HG02588 (cell line): Measurements from ENCODE around the gene SLC35E2B.
A peak's percentile ranks its signal among the peaks of the same experiment; 100 is the strongest.

ENCODE experiments used
- ATAC-seq: cut with Tn5 transposase; IDR thresholded peaks from one replicate; pipeline ENCODE4 v1.9.1; 2021; ENCODE audit warnings: mild to moderate bottlenecking, moderate library complexity; ENCODE audit not compliant: unreplicated experiment

The SLC35E2B gene

DNA sequence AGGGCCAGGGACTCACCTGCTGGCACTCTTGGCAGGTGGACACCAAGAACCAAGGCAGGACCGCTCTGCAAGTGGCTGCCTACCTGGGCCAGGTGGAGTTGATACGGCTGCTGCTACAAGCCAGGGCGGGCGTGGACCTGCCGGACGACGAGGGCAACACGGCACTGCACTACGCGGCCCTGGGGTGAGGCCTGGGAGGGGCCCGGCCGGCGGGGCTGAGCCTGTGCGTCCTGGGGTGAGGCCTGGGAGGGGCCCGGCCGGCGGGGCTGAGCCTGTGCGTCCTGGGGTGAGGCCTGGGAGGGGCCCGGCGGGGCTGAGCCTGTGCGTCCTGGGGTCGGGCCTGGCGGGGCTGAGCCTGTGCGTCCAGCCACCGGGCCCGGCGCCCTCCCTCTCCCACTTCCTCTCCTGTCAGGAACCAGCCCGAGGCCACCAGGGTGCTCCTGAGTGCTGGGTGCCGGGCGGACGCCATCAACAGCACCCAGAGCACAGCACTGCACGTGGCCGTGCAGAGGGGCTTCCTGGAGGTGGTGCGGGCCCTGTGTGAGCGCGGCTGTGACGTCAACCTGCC is 65.2 kb downstream of the SLC35E2B start:
- ATAC-seq: no peak

DNA sequence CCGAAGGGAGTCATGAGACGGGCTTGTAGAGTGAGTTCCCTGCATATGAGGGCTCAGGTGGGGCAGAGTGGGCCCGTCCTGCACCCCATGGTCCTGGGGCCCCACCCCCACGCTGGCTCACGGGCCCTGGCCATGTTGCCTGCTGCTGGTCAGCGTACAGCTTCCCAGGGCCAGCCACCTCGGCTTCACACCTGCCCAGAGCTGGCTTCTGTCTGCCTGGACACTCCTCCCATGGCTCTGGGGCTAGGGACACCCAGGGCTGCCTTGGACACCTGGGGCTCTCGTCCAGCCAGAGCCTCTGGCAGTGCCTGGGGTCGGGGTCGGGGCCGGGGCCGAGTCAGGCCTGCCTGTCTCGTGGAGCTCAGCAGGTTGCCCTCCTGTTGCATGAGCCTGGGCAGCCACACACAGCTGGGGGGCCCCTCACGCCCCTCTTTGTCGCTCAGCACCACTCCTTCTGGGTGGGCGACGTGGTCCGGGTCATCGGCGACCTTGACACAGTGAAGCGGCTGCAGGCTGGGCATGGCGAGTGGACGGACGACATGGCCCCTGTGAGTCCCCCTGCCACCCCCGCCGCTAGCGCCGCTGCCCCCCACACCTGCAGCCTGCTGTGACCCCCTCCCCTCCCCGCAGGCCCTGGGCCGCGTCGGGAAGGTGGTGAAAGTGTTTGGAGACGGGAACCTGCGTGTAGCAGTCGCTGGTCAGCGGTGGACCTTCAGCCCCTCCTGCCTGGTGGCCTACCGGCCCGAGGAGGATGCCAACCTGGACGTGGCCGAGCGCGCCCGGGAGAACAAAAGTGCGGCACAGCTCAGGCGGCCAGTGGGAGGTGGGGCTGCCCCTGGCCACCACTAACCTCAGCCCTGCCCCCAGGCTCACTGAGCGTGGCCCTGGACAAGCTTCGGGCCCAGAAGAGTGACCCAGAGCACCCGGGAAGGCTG is 66.1 kb downstream of the SLC35E2B start:
- no peak for ATAC-seq

DNA sequence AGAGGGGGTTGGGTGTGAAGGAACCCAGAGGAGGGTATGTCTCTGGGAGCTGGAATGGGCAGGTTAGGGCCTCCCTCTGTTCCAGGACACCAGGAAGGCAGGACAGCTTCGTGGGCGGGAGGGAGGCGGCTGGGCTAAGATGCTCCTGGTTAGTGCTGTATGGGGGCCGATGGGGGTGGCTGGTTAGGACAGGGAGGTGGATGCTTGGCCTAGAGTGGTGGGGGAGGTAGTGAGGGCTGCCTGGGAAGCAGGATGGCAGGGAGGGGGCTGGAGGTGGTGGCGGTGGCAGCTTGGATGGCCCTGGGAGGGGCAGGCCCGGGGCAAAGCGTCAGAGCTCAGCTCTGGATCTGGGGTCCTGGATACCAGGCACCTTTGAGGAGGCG is 66.8 kb downstream of the SLC35E2B start:
- ATAC-seq: no peak

DNA sequence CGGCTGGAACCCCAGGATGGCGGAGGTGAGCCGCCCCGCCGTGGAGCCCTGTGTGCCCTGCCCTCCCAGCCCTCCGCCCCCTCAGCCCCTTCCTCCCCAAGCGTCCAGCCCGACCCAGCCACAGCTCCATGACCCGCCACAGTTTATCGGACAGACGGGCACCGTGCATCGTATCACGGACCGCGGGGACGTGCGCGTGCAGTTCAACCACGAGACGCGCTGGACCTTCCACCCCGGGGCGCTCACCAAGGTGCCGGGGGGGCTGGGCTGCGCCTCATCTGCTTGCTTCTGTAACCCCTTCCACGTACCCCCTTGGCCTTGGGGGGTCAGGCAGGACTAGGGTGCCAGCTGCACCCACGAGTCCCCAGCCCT is 67.2 kb downstream of the SLC35E2B start:
- no peak for ATAC-seq

DNA sequence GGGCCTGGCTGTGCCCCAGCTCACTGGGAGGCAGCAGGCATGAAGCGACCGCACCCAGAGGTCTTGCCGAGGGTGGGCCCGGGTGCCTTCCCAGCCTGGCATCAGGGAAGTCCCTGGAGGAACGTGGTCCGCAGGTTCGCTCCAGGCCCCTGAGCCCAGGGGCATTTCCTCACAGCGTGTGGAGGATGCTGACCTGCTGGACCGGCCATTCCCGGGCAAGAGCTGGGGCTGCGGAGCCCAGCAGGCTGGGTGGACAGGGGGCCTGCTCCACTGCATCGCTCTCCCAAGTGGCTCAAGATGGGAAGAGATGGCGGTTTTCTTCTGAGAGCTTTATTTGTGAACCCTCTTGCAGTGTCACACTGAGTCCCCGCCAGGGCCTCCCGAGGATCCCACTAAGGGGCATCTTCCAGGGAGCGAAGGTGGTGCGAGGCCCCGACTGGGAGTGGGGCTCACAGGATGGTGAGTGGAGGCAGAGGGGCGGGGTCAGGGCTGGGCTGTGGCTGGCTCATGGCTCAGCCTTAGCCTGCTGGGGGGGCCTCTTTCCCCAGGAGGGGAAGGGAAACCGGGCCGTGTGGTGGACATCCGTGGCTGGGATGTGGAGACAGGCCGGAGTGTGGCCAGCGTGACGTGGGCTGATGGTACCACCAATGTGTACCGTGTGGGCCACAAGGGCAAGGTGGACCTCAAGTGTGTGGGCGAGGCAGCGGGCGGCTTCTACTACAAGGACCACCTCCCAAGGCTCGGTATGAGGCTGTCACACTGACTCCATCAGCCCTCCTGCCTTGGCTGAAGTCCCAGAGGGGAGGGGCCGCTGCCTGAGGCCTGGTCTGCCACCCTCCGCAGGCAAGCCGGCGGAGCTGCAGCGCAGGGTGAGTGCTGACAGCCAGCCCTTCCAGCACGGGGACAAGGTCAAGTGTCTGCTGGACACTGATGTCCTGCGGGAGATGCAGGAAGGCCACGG is 67.9 kb downstream of the SLC35E2B start:
- no peak for ATAC-seq

DNA sequence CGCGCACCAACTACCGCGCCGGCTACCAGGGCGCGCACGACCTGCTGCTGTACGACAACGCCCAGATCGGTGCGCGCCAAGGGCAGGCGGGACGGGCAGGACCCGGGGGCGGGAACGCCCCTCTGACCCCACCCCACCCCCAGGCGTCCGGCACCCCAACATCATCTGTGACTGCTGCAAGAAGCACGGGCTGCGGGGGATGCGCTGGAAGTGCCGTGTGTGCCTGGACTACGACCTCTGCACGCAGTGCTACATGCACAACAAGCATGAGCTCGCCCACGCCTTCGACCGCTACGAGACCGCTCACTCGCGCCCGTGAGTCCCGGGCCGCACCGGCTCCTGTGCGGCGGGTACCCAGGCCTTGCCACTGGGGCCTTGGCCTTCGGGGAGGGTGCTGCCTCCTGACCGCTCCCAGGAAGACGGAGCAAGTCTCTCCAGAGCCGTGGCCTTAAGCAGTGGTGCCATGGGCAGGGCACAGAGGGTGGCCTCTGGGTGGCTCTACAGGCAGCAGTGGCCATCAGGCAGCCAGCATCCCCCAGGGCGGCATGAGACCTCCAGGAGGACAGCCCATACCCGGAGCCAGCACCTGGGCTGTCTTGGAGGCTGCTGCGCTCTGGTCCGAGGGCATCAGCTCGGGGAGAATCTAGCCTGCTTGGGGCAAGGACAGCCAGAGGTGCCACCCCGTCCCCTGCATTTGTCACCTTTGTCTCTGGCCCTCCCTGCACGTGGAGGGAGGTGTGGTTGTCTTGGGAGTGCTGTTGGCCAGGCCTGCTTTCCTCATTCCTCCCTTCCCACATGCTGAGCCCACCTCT is 68.8 kb downstream of the SLC35E2B start:
- ATAC-seq: no peak

DNA sequence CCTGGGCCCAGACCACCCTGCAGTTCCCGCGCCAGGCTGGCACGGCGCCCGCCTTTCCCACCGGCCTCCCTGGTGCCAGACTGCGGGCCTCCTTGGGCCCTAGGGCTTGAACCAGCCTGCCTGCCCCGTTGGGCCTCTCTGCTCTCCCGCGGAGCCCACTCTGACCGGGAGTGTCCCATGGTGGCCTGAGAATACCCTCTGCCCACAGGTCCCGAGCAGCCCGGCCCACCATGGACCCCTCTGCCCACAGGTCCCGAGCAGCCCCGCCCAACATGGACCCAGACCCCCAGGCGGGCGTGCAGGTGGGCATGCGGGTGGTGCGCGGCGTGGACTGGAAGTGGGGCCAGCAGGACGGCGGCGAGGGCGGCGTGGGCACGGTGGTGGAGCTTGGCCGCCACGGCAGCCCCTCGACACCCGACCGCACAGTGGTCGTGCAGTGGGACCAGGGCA is 69.4 kb downstream of the SLC35E2B start:
- ATAC-seq: no peak

DNA sequence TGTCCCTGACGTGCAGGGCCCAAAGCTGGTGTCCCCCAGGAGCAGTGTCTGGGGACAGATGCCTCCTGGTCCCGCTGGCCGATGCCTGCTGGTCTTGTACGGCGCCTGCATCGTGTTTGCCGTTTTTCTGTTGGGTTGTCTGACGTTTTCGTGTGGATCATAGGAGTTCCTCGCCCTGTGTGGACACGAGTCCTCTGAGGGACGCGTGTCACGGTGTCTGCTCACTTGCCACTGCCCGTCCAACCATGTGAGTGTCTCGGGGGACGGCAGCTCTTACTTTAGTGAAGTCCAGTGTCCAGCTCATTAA is 69.9 kb downstream of the SLC35E2B start:
- no peak for ATAC-seq

DNA sequence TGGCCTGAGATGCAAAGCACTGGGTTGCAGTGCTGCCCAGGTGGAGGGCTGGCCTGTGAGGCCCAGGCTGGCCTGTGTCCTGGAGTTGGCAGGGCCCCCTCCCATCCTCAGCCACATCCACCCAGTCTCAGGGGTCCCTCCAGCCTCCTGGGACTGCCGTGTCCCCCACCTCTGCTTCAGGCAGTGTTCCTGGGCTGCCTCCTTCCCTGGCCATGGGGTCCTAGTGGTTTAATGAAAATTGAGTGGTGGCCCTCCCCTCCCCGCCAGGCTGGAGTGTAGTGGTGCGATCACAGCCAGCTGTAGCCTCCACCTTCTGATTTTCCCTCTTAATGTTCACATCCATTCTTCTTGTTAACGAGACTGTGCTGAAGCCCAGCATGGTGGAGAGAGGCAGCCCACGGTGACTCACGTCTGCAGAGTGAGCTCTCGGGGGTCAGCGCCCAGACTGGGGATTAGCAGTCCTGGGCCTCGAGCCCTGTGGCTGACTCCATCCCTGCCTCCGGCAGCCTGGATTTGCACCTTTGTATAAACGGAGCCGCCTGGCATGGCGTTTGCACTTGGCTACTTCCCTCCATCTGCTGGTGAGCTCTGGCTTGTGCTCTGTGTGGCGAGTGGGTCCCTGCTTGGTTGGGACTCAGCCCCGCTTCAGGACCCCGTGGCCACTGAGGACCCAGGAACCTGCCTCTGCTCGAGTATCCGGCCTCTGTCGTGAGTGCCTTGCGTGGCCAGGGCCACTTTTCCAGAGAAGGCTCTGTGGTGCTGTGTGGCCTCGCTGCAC is 70.4 kb downstream of the SLC35E2B start:
- no peak for ATAC-seq

DNA sequence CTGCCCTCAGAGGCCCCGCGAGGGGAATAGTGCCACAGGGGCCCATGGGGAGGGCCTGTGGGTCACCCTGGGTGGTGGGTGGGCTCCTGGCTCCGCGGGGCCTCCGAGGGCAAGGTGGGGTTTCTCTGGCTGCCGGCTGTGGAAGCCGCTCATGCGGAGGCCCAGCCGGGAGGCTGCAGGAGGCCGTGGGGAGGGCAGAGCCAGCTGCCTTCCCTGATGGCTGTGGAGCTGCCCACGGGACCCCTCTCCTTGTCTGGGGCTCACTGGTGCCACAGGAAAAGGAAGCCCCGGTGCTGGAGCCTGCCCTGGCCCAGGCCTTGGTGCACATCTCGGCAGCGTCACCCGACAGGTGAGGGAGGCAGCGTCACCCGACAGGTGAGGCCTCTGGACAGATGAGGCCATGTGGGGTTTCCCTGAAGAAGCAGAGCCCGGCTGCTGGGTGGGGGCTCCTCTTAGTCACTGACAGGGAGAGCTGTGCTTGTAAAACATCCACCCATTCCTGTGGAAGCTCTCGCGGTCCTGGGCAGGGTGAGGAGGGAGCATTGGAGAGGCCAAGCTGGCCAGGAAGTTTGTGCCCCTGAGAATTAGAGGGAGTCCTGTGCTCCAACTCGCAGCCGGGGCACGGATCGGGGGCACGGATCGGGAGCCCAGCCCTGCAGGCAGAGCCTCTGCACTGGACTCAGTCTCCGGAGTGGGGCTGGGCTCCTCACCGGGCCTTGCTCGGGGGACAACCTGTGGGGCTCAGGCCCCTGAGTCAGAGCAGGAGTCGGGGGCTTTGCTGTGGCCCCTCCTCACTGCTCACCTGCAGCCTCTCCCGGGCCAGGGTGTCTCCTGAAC is 71.2 kb downstream of the SLC35E2B start:
- no peak for ATAC-seq

DNA sequence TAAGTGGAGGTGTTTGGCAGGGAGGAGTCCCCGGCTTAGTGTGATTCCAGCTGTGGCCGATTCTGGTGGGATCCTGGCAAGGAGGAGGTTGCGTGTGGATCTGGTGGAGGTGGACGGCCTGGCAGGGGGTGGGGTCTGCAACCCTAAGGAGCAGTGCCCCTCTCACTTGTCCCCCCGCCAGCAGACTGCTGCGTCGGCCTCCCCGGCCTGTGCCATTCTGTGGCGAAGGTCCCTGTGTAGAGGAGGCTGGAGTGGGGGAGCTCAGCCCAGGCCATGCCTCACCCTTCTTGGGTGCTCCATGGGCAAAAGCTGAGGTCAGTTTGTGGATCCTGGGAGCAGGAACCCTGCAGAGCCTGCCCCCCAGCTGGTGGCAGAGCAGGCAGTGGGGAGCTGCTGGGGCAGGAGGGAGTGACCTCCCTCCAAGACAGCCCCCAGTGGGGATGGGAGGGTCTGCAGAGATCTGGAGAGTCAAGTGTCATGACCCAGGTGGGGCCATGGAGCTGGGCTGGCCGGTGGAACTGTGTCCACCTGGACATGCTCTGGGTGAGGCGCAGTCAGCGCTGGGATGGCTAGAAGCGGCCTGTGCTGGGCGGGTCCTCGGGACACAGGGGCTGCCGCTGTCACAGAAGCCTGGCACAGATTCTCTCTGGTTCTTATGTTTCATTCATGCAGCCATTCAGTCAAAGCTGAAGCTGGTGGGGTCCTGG is 72.0 kb downstream of the SLC35E2B start:
- ATAC-seq: no peak

DNA sequence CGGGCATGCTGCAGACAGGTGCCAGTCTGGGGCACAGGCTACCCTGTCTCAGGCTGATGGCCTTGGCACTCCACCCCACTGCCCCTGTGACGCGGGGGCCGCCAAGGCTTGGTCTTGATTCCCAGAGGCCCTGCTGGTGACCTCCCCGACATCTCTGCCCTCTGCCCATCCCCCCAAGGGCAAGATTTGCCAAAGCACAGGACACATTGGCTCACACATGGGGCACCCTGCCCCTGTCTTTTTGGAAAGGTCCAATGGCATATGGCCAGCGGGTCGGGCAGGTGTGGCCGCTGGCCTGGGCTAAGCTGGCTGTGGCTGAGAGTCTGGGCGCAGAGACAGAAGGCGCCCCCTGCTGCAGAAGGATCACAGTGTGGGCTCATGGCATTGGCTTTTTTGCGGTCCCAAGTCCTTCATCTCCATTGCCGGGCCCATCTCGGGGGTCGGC is 72.7 kb downstream of the SLC35E2B start:
- ATAC-seq: no peak

DNA sequence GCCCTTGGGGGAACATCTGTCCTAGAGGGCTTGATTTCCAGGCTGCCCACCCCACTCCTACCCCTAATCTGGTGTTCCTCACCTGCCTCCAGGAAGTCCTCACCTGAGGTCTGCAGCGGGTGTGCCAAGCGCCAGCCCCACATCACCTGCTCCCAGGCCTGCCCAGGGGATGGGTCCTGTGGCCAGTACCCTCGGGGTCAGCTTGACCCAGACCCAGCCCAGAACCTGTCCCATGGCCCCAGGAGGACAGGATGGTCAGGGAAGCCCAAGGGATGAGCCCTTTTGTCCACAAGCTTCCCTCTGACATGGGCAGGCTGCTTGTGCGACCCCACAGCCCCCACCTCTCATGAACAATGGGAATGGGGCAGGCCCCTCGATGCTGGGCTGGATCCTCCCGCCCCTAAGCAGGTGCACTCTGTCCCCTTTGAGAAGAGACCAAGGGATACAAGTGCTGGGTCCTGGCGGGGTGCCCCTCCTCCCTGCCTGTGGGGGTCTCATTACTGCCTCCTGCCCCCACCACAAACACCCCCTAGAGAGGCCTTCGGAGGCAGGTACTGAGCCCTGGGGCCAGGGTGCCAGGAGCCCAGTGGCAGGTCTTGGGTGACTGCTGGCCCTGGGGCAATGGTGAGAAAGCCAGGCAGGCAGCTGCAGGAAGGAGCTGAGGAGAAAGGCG is 74.1 kb downstream of the SLC35E2B start:
- ATAC-seq: no peak

DNA sequence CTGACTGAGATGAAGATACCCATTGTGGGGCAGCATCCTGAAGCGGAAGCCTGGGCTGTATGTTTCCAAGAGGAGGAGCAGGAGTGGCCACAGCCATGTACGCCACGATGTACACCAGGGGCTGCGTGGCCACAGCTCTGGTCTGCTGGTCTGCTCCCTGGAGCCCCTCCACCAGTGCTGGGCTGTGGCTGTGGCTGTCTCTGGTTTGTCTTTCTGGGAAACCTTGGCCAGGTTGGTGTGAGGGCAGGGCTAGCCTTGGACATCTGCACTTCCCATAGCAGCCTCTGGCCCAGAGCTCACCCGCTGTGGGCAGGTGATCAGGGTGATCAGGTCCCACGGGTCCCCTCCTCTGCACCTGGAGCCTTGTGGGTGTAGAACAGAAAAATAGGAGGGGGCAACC is 74.7 kb downstream of the SLC35E2B start:
- no peak for ATAC-seq

DNA sequence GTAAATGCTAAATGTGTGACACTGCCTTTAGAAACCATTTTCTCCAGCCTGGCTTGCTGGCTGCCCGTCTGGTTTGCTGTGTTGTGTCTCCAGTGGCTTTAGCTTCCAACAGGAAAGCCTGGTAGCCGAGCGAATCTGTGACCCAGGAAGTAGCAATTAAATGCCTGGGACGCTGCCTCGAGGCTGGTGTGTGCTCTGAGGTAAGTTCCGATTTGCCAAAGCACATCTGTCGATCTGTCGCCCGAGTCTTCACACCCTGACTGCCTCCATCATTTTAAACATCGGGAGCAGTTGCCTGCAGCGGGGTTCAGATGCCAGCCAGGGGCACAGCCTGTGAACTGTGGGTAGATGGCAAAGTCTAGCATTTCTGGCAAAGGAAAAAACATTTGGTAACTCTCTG is 75.1 kb downstream of the SLC35E2B start:
- no peak for ATAC-seq

DNA sequence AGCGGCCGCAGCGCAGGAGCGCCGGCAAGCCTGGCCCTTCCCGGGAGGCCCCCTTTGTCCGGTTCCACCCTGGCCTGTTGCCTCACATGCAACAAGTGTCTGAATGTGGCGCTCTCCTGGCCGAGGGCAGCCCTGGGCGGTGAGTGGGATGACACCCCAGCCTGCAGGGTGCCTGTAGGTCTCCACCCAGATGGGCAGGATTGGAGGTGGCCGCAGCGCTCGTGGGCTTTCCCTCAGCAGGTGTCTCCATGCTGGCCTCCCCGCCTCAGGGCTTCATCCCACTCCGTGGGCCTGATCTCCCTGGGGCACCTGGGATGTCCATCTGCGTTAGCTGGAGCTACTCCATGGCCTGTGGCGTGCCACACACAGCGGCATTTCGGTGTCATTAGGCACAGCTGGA is 75.8 kb downstream of the SLC35E2B start:
- no peak for ATAC-seq

DNA sequence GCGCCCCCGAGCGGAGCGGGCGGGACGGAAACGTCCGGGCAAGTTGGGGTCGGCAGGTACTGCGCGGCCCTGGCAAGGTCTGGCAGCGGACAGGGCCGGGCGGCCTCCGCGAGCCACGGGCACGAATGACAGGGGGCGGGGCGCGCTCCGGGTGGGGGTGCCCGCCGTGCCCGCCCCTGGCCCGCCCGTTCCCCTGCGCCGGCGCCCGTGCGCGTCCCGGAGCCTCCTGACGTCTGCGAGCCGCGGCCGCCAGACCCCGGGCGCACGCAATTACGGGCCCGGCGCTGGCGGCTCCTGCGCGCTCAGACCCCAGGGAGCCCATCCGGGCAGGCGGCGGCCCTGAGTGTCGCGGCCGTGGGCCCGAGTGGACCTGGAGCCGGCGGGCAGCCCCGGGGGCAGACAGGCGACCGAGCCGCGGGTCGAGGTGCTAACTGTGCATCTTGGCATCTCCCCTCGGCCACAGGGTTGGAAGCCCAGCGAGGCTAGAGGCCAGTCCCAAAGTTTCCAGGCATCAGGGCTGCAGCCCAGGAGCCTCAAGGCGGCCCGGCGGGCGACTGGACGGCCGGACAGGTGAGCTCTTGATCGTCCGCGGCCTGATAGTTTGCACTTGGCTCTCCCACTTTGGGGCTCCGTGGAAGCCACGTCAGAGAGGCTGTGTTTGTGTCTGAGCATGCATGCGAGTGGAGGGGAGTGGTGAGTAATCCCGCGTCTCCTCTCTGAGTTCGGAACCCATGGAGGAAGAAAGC is 76.4 kb downstream of the SLC35E2B start:
- peak; percentile 25 for ATAC-seq
